ENCODE results near the gene IDH3G. TPM values are rescaled to one million over a fixed set of nuclear protein-coding genes. Genes with fewer than 3 reads are reported as not detected.

Gene IDH3G
- total and polyA plus RNA-seq, 2 of the 8 experiments (the other 6 are each of a cell fraction or from before 2014, with no cell fraction given), result 39.4 to 66.7 TPM

GRCh38 chrX:153739754-153740486, 54.3 kb downstream of the IDH3G start:
- no peaks in the 10 kb centered on the region for H3K27me3 ChIP-seq (replicated peaks in 1 of 4; ENCODE audit: control insufficient read depth in 3 of 4, extremely low read depth in 1 of 4, insufficient read depth in 3 of 4, low read length in 3 of 4)
- H3K4ac ChIP-seq (replicated peaks; ENCODE audit: insufficient read length, low read depth, low read length), result no peak overlapping the region
- H3K14ac ChIP-seq (ENCODE audit: insufficient read length), result no peak overlapping the region
- no peaks in the 10 kb centered on the region for H3K23me2 ChIP-seq (ENCODE audit: low read depth, low read length)
- no peak overlapping the region for H3K23ac ChIP-seq (ENCODE audit: insufficient read length)
- ChIA-PET CTCF (ENCODE audit: partially characterized antibody) (interaction anchor here (1.0 to 1.2 kb wide), 3 partner anchors 11 to 14 kb away, joined by 4 to 6 read pairs (median 4); no protein-coding TSS in a partner anchor), POLR2A (ENCODE audit: partially characterized antibody) (interaction anchor here (0.8 kb wide), 1 partner anchor 117 kb away, joined by 3 read pairs; no protein-coding TSS in a partner anchor)
- no peak overlapping the region for H3K9ac ChIP-seq (replicated peaks in 1 of 4; ENCODE audit: extremely low read depth in 1 of 4, low read depth in 3 of 4, low read length in 3 of 4)
- H3K4me1 ChIP-seq (replicated peaks in 1 of 4; ENCODE audit: control insufficient read depth in 3 of 4, insufficient read depth in 4 of 4, low read length in 3 of 4), result peaks cover 0 to 4% (median 3%) of the 10 kb centered on the region in 4 experiments; a peak in 5 of 7 replicates
- H3K4me2 ChIP-seq (ENCODE audit: insufficient read depth in 1 of 2, low read depth in 2 of 2, low read length in 2 of 2), result no peak overlapping the region
- H2BK120ac ChIP-seq (replicated peaks; ENCODE audit: low read depth, low read length), result no peak overlapping the region
- H4K91ac ChIP-seq (replicated peaks; ENCODE audit: insufficient read length, low read length), result no peak overlapping the region
- no peak overlapping the region for H3K56ac ChIP-seq (replicated peaks; ENCODE audit: insufficient read length, low read depth, low read length)
- H3K79me1 ChIP-seq (ENCODE audit: low read depth, low read length), result no peaks in the 10 kb centered on the region
- H2BK5ac ChIP-seq (ENCODE audit: low read depth, low read length), result no peak overlapping the region
- DNase-seq (ENCODE audit: low read depth in 1 of 2, low spot score in 2 of 2) (no peak), FAIRE-seq (no peak)
- no peak overlapping the region for H3K4me3 ChIP-seq (ENCODE audit: extremely low read depth in 1 of 4, insufficient read depth in 2 of 4, low read depth in 3 of 4, low read length in 4 of 4)
- H4K8ac ChIP-seq (ENCODE audit: extremely low read depth, insufficient read depth, low read length), result no peak overlapping the region
- no peaks in the 10 kb centered on the region for H4K20me1 ChIP-seq (replicated peaks in 1 of 2; ENCODE audit: control insufficient read depth in 1 of 2, insufficient read depth in 2 of 2, low read length in 2 of 2)
- H2AFZ ChIP-seq (ENCODE audit: low read length), result no peak overlapping the region
- H3K18ac ChIP-seq (ENCODE audit: extremely low read depth, low read length), result no peak overlapping the region
- 89% methylated on average over 20 of the region's 29 CpGs; no CpG with 5 or more reads in 1 of the 2 experiments for whole genome bisulfite sequencing, 2 experiments (ENCODE audit: extremely low coverage in 1 of 2, insufficient coverage in 1 of 2, insufficient read length in 1 of 2, insufficient replicate concordance in 2 of 2, low coverage in 1 of 2, low lambda C conversion rate in 2 of 2, missing lambda C conversion rate in 1 of 2)
- no peak overlapping the region for H3K27ac ChIP-seq (ENCODE audit: low read depth, low read length)
- no peak overlapping the region for H2BK12ac ChIP-seq (ENCODE audit: low read depth, low read length)
- no peaks in the 10 kb centered on the region for H3K9me3 ChIP-seq (ENCODE audit: insufficient read depth in 2 of 2, low read depth in 1 of 2, low read length in 1 of 2)
- H3K36me3 ChIP-seq (ENCODE audit: control insufficient read depth in 2 of 4, insufficient read depth in 4 of 4, low read length in 3 of 4), result no peaks in the 10 kb centered on the region
- H2AK5ac ChIP-seq (ENCODE audit: low read depth, low read length), result no peak overlapping the region
- TF ChIP-seq ATF2 (IDR thresholded peaks at IDR 0.05; ENCODE audit: low read length), result no peak
- no peak for TF ChIP-seq FOSL1 (IDR thresholded peaks at IDR 0.05; ENCODE audit: insufficient read depth, low read depth, low read length)
- TF ChIP-seq CHD2 (IDR thresholded peaks at IDR 0.05; ENCODE audit: low read length), result no peak
- no peak for TF ChIP-seq SIN3A (conservative IDR thresholded peaks at IDR 0.05 in 1 of 2, IDR thresholded peaks at IDR 0.05 in 1 of 2; ENCODE audit: low read depth in 1 of 2, low read length in 2 of 2)
- no peak for TF ChIP-seq JUND (IDR thresholded peaks at IDR 0.05; ENCODE audit: low read length)
- TF ChIP-seq HDAC6 (IDR thresholded peaks at IDR 0.05; ENCODE audit: low read depth, low read length), result no peak
- no peak for TF ChIP-seq TEAD4 (IDR thresholded peaks at IDR 0.05; ENCODE audit: low read depth, low read length)
- TF ChIP-seq ZNF274 (IDR thresholded peaks at IDR 0.05; ENCODE audit: borderline replicate concordance, extremely low read depth, low read length), result no peak
- TF ChIP-seq POLR2AphosphoS5 (IDR thresholded peaks at IDR 0.05; ENCODE audit: low read depth, low read length), result no peak
- H4K5ac ChIP-seq (ENCODE audit: insufficient read length, low read depth, low read length), result no peak overlapping the region
- H2BK20ac ChIP-seq (ENCODE audit: low read length), result no peak overlapping the region
- no peak overlapping the region for H2BK15ac ChIP-seq (ENCODE audit: low read length)
- no peaks in the 10 kb centered on the region for H3K79me2 ChIP-seq (ENCODE audit: control insufficient read depth in 1 of 2, insufficient read depth in 2 of 2, low read length in 2 of 2)

Data from H1 (cell line).